SJSA1 (cell line): ENCODE data around the gene C2CD2L. TPM values are rescaled to one million over a fixed set of nuclear protein-coding genes. Genes with fewer than 3 reads are reported as not detected.
A peak's percentile ranks its signal among the peaks of the same experiment; 100 is the strongest.
"Not testable (repeated sequence)": the region's sequence is repeated elsewhere in the genome, so short reads cannot be mapped to it uniquely, and the experiment has no call there.

Experiments used
- DNase-seq, 2 experiments: peaks; one replicate each; pipeline ENCODE4 v3.0.0-alpha.2; 2015 to 2020; ENCODE audit warnings: low spot score in 2 of 2, low read depth in 1 of 2
- H3K27ac ChIP-seq: fragments of 250-450 bp; sonication (Bioruptor Pico); 2 replicates; pipeline ENCODE4 v1.5.1; 2020; ENCODE audit warnings: mild to moderate bottlenecking, moderate library complexity
- H3K27me3 ChIP-seq: fragments of 250-450 bp; sonication (Bioruptor Pico); replicated peaks from 2 replicates; pipeline ENCODE4 v1.5.1; 2020; ENCODE audit warnings: mild to moderate bottlenecking, moderate library complexity
- H3K36me3 ChIP-seq: fragments of 250-450 bp; sonication (Bioruptor Pico); 2 replicates; pipeline ENCODE4 v1.5.1; 2020; ENCODE audit warnings: mild to moderate bottlenecking
- H3K4me1 ChIP-seq: fragments of 250-450 bp; sonication (Bioruptor Pico); replicated peaks from 2 replicates; pipeline ENCODE4 v1.6.1; 2021; ENCODE audit warnings: mild to moderate bottlenecking
- H3K4me3 ChIP-seq: fragments of 250-450 bp; sonication (Bioruptor Pico); 2 replicates; pipeline ENCODE4 v1.5.1; 2020; ENCODE audit warnings: mild to moderate bottlenecking
- H3K9me3 ChIP-seq: fragments of 250-450 bp; sonication (Bioruptor Pico); replicated peaks from 2 replicates; pipeline ENCODE4 v1.5.1; 2020; ENCODE audit warnings: mild to moderate bottlenecking
- total RNA-seq: library from RNA; depleted of rRNA; stranded (reverse); fragments of >200 nt; shearing (Covaris generic); gene quantifications from 2 replicates; pipeline ENCODE4 v1.2.3, GENCODE V29; 2014

Gene C2CD2L
- total RNA-seq, 1 experiment from 2014 or later: 5.4 TPM

DNA sequence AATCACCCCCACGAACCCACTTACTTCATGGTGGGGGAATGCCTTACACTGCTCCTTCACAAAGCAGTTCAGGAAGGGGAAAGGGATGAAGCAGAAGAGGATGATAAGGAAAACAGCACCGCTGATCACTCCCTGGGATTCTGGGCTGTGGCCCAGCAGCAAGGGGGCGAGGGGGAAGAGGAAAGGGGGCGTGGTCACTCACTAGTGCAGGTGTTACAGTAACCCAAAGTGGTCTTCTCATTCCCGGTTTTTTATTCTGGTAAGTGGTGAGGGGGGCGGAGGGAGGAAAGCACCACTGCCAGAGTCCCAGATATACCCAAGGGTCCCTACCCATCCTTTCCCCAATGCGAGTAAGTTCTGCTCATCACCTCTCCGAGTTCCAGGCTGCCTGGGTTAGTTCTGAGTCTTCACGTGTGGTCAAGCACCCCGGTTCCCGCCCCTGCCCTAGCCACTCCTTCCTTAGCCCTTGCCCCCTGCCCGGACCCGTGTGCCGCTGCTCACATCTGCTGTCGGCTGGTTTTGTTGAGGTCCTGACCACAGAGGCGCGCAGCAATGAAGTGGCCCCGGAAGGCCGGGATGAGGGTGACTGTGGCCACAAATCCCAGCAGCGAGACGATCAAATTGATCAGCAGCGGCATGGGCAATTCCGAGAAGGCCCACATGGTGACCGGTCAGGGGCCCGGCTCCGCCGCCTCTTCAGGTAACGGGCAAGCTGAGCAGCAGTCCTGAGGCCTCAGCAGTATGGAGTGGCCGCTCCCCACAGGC is 6.0 kb upstream of the C2CD2L start:
- Histone ChIP-seq H3K9me3 (no peaks in the 10 kb centered on the region), H3K27me3 (no peaks in the 10 kb centered on the region), H3K4me1 (peaks cover 13% of the 10 kb centered on the region), H3K4me3 (peak overlapping the region; percentile 58), H3K27ac (peak overlapping the region; percentile 98), H3K36me3 (peaks cover 11% of the 10 kb centered on the region; the same call in 1 of the 2 replicates)
- DNase-seq: no peak

DNA sequence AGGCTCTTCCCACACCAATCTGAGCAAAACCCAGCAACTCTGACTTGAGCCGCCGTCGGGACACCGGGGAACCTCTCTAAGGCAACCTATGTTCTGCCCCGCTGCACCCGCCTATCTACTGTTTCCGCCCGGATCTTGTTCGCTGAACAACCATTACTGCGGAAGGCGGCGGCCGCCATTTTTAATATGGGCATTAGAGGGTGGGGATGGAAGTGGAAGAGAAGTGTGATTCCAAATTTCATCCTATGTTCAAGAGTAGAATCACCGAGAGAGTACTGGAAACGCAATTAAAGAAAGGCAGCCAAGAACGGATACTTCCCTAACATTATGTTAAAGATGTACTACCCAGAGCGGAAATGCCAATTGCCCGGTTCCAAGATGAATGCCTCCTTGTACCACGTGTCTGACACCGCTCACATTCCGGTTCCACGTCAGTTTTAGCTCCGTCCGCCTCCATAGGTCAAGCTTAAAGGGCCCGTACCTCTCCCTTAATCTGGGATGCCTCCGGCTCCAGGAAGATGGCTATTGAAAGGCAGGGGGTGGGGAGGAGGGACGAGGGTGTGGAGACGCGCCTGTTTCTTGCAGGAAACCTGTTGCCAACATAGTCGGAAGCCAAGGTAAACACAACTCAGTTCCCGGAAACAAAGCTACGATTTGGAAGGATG is 5.3 kb upstream of the C2CD2L start, which contains the start of gene DPAGT1:
TSS of gene DPAGT1 (minus strand) at position 95 of the 665 bp plus-strand sequence. CDS start 198 bp downstream, outside the sequence.
- peaks cover 19% of the 10 kb centered on the region for H3K4me1 ChIP-seq
- no peaks in the 10 kb centered on the region for H3K27me3 ChIP-seq
- H3K4me3 ChIP-seq: peak within 1 kb of the TSS; percentile 58
- peak; percentile 87 to 90 for DNase-seq
- H3K36me3 ChIP-seq: peaks cover 11% of the 10 kb centered on the region; the same call in 1 of the 2 replicates
- no peaks in the 10 kb centered on the region for H3K9me3 ChIP-seq
- H3K27ac ChIP-seq: peak within 1 kb of the TSS; percentile 98

DNA sequence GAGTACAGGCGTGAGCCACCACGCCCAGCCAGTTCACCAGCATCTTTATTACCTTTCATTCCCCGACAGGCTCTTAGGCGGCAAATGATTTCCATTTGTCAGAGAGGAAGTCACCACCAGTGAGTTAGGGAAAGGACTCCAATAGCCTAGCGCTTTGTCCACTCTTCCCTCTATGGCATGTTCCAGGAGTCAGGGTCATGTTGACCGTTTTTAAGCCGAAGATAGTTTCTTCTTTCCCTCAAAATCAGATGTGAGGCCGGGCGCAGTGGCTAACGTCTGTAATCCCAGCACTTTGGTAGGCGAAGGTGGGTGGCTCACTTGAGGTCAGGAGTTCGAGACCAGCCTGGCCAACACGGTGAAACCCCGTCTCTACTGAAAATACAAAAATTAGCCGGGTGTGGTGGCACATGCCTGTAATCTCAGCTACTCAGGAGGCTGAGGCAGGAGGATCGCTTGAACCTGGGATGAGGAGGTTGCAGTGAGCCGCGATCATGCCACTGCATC is 3.9 kb upstream of the C2CD2L start:
- H3K4me1 ChIP-seq: peaks cover 25% of the 10 kb centered on the region
- H3K9me3 ChIP-seq, H3K36me3 ChIP-seq, H3K27ac ChIP-seq, H3K27me3 ChIP-seq, DNase-seq, H3K4me3 ChIP-seq: not testable (repeated sequence)

DNA sequence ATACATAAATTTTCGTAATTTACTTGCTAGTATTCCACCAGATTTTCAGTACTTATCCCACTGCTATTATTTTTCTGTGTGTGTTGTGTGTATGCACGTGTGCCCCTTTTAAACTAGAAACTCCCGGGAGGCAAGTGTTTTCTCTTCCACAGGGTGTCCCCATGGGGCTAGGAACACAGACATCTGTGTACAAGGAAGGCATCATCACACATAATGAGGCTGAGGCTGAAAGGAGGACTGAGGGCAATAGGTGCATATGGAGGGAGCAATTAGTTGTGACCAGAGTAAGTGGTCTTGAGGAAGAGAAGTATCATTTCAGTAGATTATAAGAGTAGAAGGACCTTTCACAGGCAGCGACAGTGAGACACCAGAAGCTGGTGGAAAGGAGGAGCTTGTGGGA is 3.4 kb upstream of the C2CD2L start:
- no peaks in the 10 kb centered on the region; the same call in 1 of the 2 replicates for H3K36me3 ChIP-seq
- no peak overlapping the region for H3K4me3 ChIP-seq
- peaks cover 29% of the 10 kb centered on the region for H3K4me1 ChIP-seq
- no peak overlapping the region for H3K27ac ChIP-seq
- DNase-seq: no peak
- H3K9me3 ChIP-seq: no peaks in the 10 kb centered on the region
- no peaks in the 10 kb centered on the region for H3K27me3 ChIP-seq

DNA sequence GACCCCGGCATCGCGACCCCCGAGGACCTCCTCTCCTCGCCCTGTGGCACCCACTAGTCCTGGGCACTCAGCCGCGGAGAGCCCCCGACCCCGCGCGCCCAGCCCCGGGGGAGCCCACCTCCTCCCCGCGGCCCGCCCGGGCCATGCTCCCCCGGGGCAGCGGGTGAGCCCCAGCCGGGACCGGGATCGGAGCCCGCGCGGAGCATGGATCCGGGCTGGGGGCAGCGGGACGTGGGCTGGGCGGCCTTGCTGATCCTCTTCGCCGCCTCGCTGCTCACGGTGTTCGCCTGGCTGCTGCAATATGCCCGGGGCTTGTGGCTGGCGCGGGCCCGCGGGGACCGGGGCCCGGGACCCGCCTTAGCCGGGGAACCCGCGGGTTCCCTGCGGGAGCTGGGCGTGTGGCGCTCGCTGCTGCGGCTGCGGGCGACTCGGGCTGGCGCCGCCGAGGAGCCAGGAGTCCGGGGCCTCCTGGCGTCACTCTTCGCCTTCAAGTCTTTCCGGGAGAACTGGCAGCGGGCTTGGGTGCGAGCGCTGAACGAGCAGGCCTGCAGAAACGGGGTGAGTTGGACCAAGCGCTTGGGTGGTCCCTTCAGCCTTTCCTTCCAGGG is 498 bp downstream of the C2CD2L start:
- peak in 1 of 2 experiments; percentile 21 for DNase-seq

DNA sequence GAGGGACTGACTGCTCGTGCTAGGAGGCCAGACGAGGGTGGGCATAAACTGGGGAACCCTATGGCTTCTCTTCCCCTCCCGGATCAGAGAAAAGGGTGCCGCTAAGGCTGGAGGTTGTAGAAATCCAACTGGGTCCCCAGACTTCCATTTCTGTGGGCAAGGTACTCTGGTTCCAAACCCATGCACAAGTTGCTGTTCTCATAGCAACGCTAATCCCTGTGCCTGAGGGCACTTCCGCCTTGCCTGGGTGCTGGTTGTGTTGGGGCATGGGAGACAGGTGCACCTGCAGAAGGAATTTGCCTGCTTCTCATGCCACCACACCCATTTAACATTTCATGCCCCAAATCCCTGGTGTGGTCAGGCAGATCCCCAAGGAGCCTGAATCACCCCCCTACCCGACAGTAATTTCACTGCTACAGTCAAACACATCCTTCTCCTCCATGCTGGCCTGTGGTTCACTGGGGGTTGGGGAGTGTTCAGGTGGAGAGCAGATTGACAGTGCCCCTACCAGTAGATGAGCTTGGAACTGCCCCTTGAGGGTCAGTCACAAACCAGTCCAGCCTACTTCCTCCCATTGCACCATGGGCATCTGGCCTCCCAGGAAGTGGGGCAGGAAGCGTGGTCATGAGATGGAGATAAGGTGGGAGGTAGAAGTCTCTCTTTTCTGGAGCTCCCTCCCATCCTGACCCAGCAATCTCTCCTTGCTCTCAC is 1.2 kb downstream of the C2CD2L start:
- Histone ChIP-seq H3K4me1 (peaks cover 16% of the 10 kb centered on the region), H3K36me3 (no peaks in the 10 kb centered on the region; the same call in 1 of the 2 replicates), H3K4me3 (peak overlapping the region; percentile 76), H3K27ac (no peak overlapping the region), H3K27me3 (no peaks in the 10 kb centered on the region), H3K9me3 (no peaks in the 10 kb centered on the region)
- DNase-seq: peak in 1 of 2 experiments; percentile 26

More for the DNA sequence above, 498 bp downstream of the C2CD2L start:
- Histone ChIP-seq H3K4me3 (peak overlapping the region; percentile 76), H3K4me1 (peaks cover 22% of the 10 kb centered on the region), H3K27me3 (no peaks in the 10 kb centered on the region), H3K36me3 (no peaks in the 10 kb centered on the region; the same call in 1 of the 2 replicates), H3K27ac (no peak overlapping the region), H3K9me3 (no peaks in the 10 kb centered on the region)

DNA sequence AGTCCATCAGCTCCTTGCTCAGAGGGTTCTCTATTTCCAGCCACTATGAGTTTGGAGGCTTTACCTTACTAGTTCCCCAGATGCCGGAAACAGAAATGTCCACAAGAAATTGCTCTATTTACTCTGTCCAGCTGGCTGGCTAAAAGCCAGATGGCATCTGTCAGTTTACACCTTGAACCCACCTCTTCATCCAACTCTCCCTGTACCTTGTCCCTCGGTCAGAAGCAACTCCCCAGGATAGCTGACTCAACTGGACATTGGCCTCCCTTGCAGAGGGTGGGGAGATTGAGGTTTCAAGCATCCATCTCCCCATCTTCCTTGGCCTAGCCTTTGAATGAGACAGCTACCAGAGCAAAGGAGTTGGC is 1.7 kb downstream of the C2CD2L start:
- H3K27me3 ChIP-seq: no peaks in the 10 kb centered on the region
- H3K4me3 ChIP-seq: no peak overlapping the region
- no peak overlapping the region for H3K27ac ChIP-seq
- peaks cover 15% of the 10 kb centered on the region for H3K4me1 ChIP-seq
- no peaks in the 10 kb centered on the region; the same call in 1 of the 2 replicates for H3K36me3 ChIP-seq
- no peak for DNase-seq
- H3K9me3 ChIP-seq: no peaks in the 10 kb centered on the region

DNA sequence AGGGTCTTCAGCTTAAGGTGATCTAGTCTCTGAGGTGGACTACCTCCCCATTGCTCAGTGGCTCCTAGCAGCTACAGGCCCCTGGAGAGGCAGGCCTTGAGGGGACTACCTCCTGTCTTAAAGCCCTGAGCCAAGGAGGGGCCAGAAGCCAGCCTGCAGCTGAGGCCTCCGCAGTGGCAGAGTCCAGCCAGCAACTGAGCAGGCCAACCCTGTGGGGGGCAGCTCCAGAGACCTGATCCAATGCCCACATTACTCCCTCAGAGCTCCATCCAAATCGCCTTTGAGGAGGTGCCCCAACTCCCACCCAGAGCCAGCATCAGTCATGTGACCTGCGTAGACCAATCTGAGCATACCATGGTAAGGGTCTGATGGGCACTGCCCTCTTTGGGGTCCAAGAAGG is 2.7 kb downstream of the C2CD2L start:
- Histone ChIP-seq H3K4me3 (no peak overlapping the region), H3K9me3 (no peaks in the 10 kb centered on the region), H3K36me3 (no peaks in the 10 kb centered on the region; the same call in 1 of the 2 replicates), H3K27ac (no peak overlapping the region), H3K27me3 (no peaks in the 10 kb centered on the region), H3K4me1 (peaks cover 15% of the 10 kb centered on the region)
- no peak for DNase-seq

DNA sequence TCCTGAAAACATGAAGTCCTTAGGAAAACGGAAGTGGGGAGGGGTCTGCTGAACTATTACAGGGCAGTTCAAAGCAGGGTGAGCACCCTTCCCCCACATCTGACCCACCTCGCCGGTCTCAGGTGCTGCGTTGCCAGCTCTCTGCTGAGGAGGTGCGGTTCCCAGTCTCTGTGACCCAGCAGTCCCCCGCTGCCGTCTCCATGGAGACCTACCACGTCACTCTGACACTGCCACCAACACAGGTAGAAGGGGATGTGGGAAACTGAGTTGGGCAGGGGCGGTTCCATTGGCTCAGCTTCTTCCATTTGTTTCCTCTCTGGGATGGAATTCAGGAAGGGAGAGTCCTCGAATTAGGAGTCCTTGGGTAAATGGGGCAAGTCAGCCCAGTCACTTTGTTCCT is 3.3 kb downstream of the C2CD2L start:
- Histone ChIP-seq H3K36me3 (no peaks in the 10 kb centered on the region; the same call in 1 of the 2 replicates), H3K27ac (no peak overlapping the region), H3K9me3 (no peaks in the 10 kb centered on the region), H3K4me1 (peaks cover 15% of the 10 kb centered on the region), H3K4me3 (no peak overlapping the region), H3K27me3 (no peaks in the 10 kb centered on the region)
- no peak for DNase-seq

DNA sequence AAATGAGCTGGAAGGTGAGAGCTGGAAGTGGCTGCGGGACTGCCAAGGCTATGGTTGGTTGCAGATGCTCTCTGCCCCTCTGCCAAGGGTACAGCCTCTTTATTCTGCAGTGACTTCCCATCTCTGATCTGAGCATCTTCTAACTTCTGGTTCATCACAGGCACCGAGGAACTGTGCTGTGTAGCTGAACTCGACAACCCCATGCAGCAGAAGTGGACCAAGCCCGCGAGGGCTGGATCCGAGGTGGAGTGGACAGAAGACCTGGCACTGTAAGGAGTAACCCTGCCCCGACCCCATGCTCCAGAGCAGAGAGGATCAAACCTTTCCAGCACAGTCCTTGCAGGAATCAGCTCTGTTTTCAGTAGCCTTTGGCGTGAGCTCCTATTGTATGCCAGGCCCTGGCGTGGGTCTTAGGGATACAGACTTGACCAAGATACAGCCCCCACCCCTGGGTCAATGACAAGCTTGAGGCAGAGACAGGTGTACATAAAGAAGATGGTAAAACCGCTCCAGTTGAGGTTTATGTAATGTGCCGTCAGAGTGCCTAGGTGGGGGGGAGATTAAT is 4.3 kb downstream of the C2CD2L start:
- Histone ChIP-seq H3K9me3 (no peaks in the 10 kb centered on the region), H3K27me3 (no peaks in the 10 kb centered on the region), H3K4me3 (no peak overlapping the region), H3K36me3 (no peaks in the 10 kb centered on the region; the same call in 1 of the 2 replicates), H3K4me1 (peaks cover 14% of the 10 kb centered on the region), H3K27ac (no peak overlapping the region)
- no peak for DNase-seq

DNA sequence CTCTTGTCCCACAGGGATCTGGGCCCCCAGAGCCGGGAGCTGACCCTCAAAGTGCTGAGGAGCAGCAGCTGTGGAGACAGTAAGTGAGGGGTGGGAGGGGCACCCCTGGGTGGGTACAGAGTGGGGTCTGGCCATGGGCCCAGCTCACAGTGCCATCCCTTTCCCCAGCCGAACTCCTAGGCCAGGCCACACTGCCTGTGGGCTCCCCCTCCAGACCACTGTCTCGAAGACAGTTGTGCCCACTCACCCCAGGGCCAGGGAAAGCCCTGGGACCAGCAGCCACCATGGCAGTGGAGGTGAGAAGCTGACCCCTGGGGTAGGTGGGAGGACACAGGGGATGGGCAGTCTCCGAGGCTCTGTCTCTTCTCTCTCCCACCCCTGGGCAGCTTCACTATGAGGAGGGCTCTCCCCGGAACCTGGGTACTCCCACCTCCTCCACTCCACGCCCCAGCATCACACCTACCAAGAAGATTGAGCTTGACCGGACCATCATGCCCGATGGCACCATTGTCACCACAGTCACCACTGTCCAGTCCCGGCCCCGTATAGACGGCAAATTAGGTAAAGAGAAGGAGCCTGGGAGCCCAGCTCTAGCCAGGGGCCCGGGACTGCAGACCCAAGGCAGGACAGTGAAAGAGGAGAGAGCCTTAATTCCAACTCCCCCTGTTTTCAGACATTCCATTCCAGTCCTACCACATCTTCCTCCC is 5.3 kb downstream of the C2CD2L start:
- Histone ChIP-seq H3K36me3 (no peaks in the 10 kb centered on the region; the same call in 1 of the 2 replicates), H3K27ac (no peak overlapping the region), H3K27me3 (no peaks in the 10 kb centered on the region), H3K4me3 (no peak overlapping the region), H3K4me1 (peaks cover 9% of the 10 kb centered on the region), H3K9me3 (no peaks in the 10 kb centered on the region)
- DNase-seq: no peak

DNA sequence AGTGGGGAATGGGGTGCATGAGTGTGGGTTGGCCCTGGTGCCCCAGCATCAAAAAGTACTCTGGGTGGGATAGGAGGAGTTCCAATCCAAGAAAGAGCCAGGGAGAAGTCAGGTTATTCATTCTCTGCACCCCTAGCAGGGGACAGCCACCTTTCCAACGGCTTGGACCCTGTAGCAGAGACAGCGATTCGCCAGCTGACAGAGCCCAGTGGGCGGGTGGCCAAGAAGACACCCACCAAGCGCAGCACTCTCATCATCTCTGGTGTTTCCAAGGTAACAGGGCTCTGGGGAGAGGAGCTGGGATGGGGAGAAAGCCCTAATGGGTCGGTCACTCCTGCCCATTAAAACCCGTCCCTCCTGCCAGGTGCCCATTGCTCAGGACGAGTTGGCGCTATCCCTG is 6.6 kb downstream of the C2CD2L start:
- H3K4me3 ChIP-seq: no peak overlapping the region
- DNase-seq: no peak
- H3K4me1 ChIP-seq: no peaks in the 10 kb centered on the region
- H3K36me3 ChIP-seq: no peaks in the 10 kb centered on the region
- H3K9me3 ChIP-seq: no peaks in the 10 kb centered on the region
- no peaks in the 10 kb centered on the region for H3K27me3 ChIP-seq
- no peak overlapping the region for H3K27ac ChIP-seq
